Measurements from ENCODE around the gene SLC6A6.

The SLC6A6 gene

GRCh38 chr3:14505001-14505802 lies 102.8 kb downstream of the SLC6A6 start:
- Histone ChIP-seq H3K36me3 (ENCODE audit: control insufficient read depth, insufficient read depth, low read length) (peaks cover 4% of the 10 kb centered on the region), H3K27me3 (ENCODE audit: control insufficient read depth, insufficient read depth, low read length) (no peaks in the 10 kb centered on the region), H3K9ac (ENCODE audit: low read depth, low read length) (no peak overlapping the region), H3K9me3 (ENCODE audit: control insufficient read depth, insufficient read depth, low read length) (no peaks in the 10 kb centered on the region), H3K4me1 (ENCODE audit: control insufficient read depth, insufficient read depth, low read length) (peaks cover 3% of the 10 kb centered on the region), H3K4me3 (ENCODE audit: low read depth, low read length) (no peak overlapping the region)

GRCh38 chr3:14505803-14506500 lies 103.5 kb downstream of the SLC6A6 start:
- Histone ChIP-seq H3K4me3 (ENCODE audit: low read depth, low read length) (no peak overlapping the region), H3K9me3 (ENCODE audit: control insufficient read depth, insufficient read depth, low read length) (no peaks in the 10 kb centered on the region), H3K36me3 (ENCODE audit: control insufficient read depth, insufficient read depth, low read length) (peaks cover 4% of the 10 kb centered on the region), H3K4me1 (ENCODE audit: control insufficient read depth, insufficient read depth, low read length) (peaks cover 3% of the 10 kb centered on the region), H3K9ac (ENCODE audit: low read depth, low read length) (no peak overlapping the region), H3K27me3 (ENCODE audit: control insufficient read depth, insufficient read depth, low read length) (no peaks in the 10 kb centered on the region)

GRCh38 chr3:14506626-14507304 lies 104.4 kb downstream of the SLC6A6 start:
- H3K4me1 ChIP-seq (ENCODE audit: control insufficient read depth, insufficient read depth, low read length) = peaks cover 3% of the 10 kb centered on the region
- H3K27me3 ChIP-seq (ENCODE audit: control insufficient read depth, insufficient read depth, low read length) = no peaks in the 10 kb centered on the region
- H3K9ac ChIP-seq (ENCODE audit: low read depth, low read length) = no peak overlapping the region
- H3K36me3 ChIP-seq (ENCODE audit: control insufficient read depth, insufficient read depth, low read length) = peaks cover 4% of the 10 kb centered on the region
- no peaks in the 10 kb centered on the region for H3K9me3 ChIP-seq (ENCODE audit: control insufficient read depth, insufficient read depth, low read length)
- H3K4me3 ChIP-seq (ENCODE audit: low read depth, low read length) = no peak overlapping the region

DNA sequence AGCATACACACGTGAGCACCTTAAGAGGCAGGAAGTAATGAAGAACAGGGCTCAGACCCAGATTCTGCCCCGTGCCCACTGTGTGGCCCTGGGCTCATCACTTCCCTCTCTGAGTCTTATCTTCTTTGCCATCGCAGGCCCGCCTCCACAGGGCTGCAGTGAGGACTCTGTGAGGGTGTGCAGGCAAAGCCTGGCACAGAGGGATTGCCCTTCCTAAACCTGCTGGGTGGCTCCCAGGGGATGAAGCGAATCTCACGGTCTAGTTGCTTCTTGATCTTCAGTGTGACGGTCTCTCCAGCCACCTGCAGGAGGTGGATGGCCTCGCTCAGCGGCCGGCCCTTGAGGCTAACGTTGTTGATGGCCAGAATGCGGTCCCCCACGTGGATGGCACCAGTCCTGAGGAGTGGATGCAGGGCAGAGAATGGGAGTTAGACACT lies 104.9 kb downstream of the SLC6A6 start:
- Histone ChIP-seq H3K9me3 (ENCODE audit: control insufficient read depth, insufficient read depth, low read length) (no peaks in the 10 kb centered on the region), H3K27me3 (ENCODE audit: control insufficient read depth, insufficient read depth, low read length) (no peaks in the 10 kb centered on the region)

DNA sequence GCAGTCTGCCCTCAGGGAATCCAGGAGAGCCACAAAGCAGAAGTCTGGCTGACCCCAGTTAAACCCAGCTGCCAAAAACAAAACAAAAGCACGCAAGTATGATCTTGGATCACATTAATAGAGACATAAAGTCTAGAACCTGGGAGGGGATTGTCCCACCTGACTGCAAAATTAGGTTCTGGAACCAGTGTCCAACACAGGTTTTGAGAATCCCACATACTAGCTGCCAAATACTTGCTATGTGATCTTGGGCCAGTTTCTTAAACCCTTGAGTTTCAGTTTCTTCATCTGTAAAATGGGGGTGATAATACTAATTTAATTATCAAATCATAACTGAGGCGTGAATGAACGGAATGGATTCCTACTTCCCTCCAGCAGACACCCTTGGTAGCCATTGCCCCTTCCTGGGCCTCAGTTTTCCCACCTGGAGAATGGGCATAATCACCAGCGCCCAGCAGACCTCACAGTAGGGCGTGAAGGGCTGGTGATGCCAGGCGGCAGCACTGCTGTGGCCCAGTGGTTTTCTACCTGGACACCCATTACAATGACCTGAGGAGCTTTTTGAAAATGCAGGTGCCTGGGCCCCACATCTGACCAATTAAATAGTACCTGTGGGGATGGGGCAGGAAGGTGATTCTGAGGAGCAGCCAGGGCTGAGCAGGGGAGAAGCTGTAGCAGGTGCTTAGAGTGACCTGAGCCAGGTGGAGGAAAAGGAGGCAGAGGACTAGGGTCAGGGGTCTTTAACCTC lies 105.5 kb downstream of the SLC6A6 start:
- peaks cover 3% of the 10 kb centered on the region for H3K4me1 ChIP-seq (ENCODE audit: control insufficient read depth, insufficient read depth, low read length)
- no peaks in the 10 kb centered on the region for H3K9me3 ChIP-seq (ENCODE audit: control insufficient read depth, insufficient read depth, low read length)
- H3K4me3 ChIP-seq (ENCODE audit: low read depth, low read length) = no peak overlapping the region
- H3K27me3 ChIP-seq (ENCODE audit: control insufficient read depth, insufficient read depth, low read length) = no peaks in the 10 kb centered on the region
- H3K9ac ChIP-seq (ENCODE audit: low read depth, low read length) = no peak overlapping the region
- H3K36me3 ChIP-seq (ENCODE audit: control insufficient read depth, insufficient read depth, low read length) = peaks cover 4% of the 10 kb centered on the region

More for the DNA sequence above, 104.9 kb downstream of the SLC6A6 start:
- H3K4me3 ChIP-seq (ENCODE audit: low read depth, low read length) = no peak overlapping the region
- H3K4me1 ChIP-seq (ENCODE audit: control insufficient read depth, insufficient read depth, low read length) = peaks cover 3% of the 10 kb centered on the region
- no peak overlapping the region for H3K9ac ChIP-seq (ENCODE audit: low read depth, low read length)
- peaks cover 4% of the 10 kb centered on the region for H3K36me3 ChIP-seq (ENCODE audit: control insufficient read depth, insufficient read depth, low read length)

DNA sequence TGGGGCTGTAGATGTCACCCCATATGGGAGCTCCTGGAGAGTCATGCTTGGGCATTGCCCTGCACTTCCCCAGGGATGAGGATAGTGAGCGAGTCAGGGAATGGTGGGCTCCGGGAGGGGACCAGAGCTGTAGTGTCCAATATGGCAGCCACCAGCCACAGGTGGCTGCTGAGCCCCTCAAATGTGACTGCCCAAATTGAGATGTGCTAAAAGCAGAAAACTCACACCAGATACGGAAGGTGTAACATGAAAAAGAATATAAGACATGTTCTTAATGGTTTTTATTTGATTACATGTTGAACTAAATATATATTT lies 106.1 kb downstream of the SLC6A6 start:
- Histone ChIP-seq H3K9ac (ENCODE audit: low read depth, low read length) (no peak overlapping the region), H3K4me3 (ENCODE audit: low read depth, low read length) (no peak overlapping the region), H3K4me1 (ENCODE audit: control insufficient read depth, insufficient read depth, low read length) (peaks cover 3% of the 10 kb centered on the region), H3K9me3 (ENCODE audit: control insufficient read depth, insufficient read depth, low read length) (no peaks in the 10 kb centered on the region), H3K36me3 (ENCODE audit: control insufficient read depth, insufficient read depth, low read length) (no peaks in the 10 kb centered on the region), H3K27me3 (ENCODE audit: control insufficient read depth, insufficient read depth, low read length) (no peaks in the 10 kb centered on the region)

DNA sequence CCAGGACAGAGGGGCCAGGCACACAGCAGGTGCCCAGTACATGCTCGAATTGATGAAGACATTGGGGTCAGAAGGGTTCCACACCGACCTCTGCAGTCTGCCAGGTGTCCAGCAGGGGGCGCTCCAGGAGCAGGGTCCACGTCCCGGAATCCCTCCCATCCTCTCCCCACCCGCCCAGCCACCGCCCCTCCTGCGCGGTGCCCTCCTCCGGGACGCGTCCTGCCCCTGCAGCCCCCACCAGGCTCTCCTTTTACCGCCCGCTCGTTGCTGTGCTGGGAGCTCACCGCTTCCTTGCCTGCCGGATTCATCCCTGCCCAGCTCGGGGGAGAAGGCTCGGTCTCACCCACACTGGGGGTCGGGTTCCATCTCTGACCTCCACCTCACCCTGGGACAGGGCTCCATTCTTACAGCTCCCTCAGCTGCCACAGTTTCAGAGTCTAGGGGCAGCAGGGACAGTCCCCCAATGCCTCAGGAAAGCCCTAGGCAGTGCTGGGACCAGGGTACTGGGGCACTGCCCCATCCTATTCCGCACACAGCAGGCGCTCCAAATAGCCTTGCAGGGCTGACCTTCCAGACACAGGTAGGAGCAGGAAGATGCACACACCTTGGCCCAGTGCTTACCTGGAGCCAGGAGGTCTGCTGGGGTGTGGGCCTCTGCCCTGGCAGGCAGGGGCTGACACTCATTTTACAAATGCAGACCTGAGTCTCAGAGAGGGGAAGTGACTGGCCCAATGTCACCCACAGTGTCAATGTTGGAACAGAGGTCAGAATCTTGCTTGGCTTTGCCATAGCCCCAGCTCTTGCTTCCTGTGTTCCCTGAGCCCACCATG lies 106.8 kb downstream of the SLC6A6 start:
- Histone ChIP-seq H3K27me3 (ENCODE audit: control insufficient read depth, insufficient read depth, low read length) (no peaks in the 10 kb centered on the region), H3K9me3 (ENCODE audit: control insufficient read depth, insufficient read depth, low read length) (no peaks in the 10 kb centered on the region), H3K4me3 (ENCODE audit: low read depth, low read length) (peak overlapping the region; percentile 49), H3K36me3 (ENCODE audit: control insufficient read depth, insufficient read depth, low read length) (no peaks in the 10 kb centered on the region), H3K9ac (ENCODE audit: low read depth, low read length) (no peak overlapping the region), H3K4me1 (ENCODE audit: control insufficient read depth, insufficient read depth, low read length) (peaks cover 3% of the 10 kb centered on the region)

DNA sequence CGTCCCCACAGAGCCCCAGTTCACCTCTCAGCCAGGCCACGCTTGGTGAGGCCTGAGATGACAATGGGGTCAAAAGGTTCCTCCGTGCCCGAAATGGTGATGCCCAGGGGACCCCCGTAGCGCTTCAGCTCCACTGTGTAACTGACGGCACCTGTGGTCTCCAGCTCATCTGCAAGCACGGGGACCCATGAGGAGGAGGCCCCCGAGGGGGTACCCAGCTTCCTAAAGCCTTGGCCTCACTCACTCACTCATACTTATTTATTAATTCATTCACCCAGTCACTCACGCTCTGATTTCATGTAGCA lies 107.3 kb downstream of the SLC6A6 start:
- Histone ChIP-seq H3K9me3 (ENCODE audit: control insufficient read depth, insufficient read depth, low read length) (no peaks in the 10 kb centered on the region), H3K36me3 (ENCODE audit: control insufficient read depth, insufficient read depth, low read length) (no peaks in the 10 kb centered on the region), H3K27me3 (ENCODE audit: control insufficient read depth, insufficient read depth, low read length) (no peaks in the 10 kb centered on the region), H3K4me1 (ENCODE audit: control insufficient read depth, insufficient read depth, low read length) (peaks cover 3% of the 10 kb centered on the region), H3K9ac (ENCODE audit: low read depth, low read length) (no peak overlapping the region), H3K4me3 (ENCODE audit: low read depth, low read length) (no peak overlapping the region)

DNA sequence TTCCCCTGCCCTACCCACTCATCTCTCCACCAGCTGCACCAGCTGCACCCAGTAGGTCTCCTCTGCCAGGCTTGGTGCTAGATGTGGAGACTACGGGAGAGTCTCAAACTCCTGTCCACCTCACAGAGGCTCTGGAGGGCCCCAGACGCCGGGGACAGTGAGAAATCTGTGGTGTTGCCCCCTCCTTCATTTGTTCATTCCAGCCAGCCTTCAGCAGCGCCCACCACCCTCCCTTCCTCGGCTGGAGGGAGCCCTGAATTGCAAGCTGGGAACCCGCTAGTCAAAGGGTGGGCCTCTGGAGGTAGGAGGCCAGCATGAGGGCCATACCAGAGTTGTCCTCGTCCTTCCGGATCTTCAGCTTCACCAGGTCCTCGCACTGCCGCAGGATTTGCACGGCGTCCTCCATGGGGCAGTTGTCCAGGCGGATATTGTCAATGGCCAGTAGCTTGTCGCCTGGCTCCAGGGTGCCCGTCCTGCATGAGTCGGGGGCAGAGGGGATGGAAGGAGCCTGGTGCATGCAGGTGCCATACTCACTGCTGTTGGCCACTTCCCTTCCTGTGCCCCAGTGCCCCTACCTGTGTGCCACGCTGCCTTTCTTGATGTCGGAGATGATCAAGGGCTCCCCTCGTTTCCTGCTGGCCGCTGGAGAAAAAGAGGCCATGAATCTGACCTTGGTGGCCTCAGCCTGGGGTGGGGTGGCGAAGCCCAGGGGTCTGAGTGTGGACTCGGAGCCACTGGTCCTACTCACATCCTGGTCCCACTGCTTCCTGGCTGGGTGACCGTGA lies 108.6 kb downstream of the SLC6A6 start:
- no peak overlapping the region for H3K9ac ChIP-seq (ENCODE audit: low read depth, low read length)

DNA sequence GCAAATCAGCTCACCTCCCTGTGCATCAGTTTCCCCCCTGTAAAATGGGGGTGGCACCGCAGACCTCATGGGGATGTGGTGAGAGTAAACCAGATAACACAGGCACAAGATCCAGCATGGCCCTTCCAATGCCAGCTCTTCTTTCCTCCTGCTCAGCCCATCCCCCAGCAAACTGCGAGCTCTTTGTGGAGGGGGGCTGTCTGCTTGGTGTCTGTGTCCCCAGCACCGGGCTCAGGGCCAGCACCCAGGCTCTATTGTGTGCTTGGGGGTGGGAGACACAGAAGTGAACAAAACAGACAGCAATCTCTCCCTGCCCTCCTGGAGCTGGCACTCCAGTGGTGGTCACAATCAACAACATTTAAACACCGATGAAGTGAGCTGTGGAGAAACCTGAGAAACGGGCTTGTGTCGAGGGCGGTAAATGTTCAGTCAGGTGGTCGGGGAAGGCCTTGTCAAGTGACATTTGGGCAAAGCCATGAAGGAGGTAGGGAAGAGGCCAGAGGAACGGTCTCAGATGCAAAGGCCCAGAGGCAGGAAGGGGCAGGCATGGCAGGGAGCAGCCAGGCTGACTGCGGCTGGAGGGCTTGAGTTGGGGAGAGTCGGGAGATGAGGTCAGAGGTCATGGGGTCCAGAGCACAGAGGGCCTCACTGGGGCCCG lies 109.3 kb downstream of the SLC6A6 start:
- Histone ChIP-seq H3K4me1 (ENCODE audit: control insufficient read depth, insufficient read depth, low read length) (peaks cover 3% of the 10 kb centered on the region), H3K9ac (ENCODE audit: low read depth, low read length) (no peak overlapping the region), H3K4me3 (ENCODE audit: low read depth, low read length) (no peak overlapping the region), H3K36me3 (ENCODE audit: control insufficient read depth, insufficient read depth, low read length) (no peaks in the 10 kb centered on the region), H3K27me3 (ENCODE audit: control insufficient read depth, insufficient read depth, low read length) (no peaks in the 10 kb centered on the region), H3K9me3 (ENCODE audit: control insufficient read depth, insufficient read depth, low read length) (no peaks in the 10 kb centered on the region)

More for the DNA sequence above, 108.6 kb downstream of the SLC6A6 start:
- Histone ChIP-seq H3K36me3 (ENCODE audit: control insufficient read depth, insufficient read depth, low read length) (no peaks in the 10 kb centered on the region), H3K4me3 (ENCODE audit: low read depth, low read length) (no peak overlapping the region), H3K4me1 (ENCODE audit: control insufficient read depth, insufficient read depth, low read length) (peaks cover 3% of the 10 kb centered on the region), H3K9me3 (ENCODE audit: control insufficient read depth, insufficient read depth, low read length) (no peaks in the 10 kb centered on the region), H3K27me3 (ENCODE audit: control insufficient read depth, insufficient read depth, low read length) (no peaks in the 10 kb centered on the region)

Data from iPS-15b (cell line).